ENCODE results near the gene DRAM2. TPM values are rescaled to one million over a fixed set of nuclear protein-coding genes. Genes with fewer than 3 reads are reported as not detected.
"Not testable (repeated sequence)": the region's sequence is repeated elsewhere in the genome, so short reads cannot be mapped to it uniquely, and the experiment has no call there.

Gene DRAM2
- total RNA-seq, 1 donor from 2014 or later, result 33.9 TPM

DNA sequence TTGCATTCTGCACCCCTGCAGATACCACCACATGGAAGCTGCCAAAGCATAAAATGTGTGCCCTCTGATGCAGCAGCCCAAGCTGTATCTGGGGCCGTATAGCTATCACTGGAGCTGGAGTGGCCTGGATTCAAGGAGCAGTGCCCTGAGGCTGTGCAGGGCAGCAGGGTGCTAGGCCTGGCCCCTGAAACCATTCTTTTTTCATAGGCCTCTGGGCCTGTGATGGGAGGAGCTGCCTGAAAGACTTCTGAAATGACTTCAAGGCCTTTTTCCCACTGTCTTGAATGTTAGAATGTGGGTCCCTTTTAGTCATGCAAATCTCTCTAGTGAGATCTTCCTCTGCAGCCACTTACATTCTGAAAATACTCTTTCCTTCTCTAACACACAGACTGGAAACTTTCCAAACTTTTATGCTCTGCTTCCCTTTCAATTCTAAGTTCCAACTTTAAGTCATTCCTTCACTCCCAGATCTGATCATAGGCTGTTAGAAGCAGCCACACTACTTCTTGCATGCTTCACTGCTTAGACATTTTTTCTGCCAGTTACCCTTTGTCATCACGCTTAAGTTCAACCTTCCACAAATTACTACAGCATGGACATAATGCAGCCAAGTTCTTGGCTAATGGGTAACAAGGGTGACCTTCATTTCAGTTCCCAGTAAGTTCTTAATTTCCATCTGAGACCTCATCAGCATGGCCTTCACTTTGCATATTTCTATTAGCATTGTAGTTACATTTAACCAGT, 42.4 kb downstream of the DRAM2 start:
- no peak overlapping the region for H3K4me3 ChIP-seq (ENCODE audit: insufficient read depth, low read depth, low read length)
- no peak for TF ChIP-seq EZH2 (IDR thresholded peaks at IDR 0.05; ENCODE audit: insufficient read depth, low read length)
- no peak for TF ChIP-seq CTCF (IDR thresholded peaks at IDR 0.05; ENCODE audit: insufficient read depth, low read depth, low read length)
- H3K9me3 ChIP-seq (ENCODE audit: insufficient read depth, low read depth, low read length), result peaks cover 3% of the 10 kb centered on the region
- FAIRE-seq (no peak), DNase-seq (ENCODE audit: low read depth) (no peak)
- H3K79me2 ChIP-seq (ENCODE audit: insufficient read depth, low read length), result no peaks in the 10 kb centered on the region
- no peak overlapping the region for H3K4me2 ChIP-seq (ENCODE audit: low read length)
- no peaks in the 10 kb centered on the region for H3K36me3 ChIP-seq (ENCODE audit: insufficient read depth, low read length)
- Mint-ChIP-seq H3K4me3 (ENCODE audit: unreplicated experiment) (no peak overlapping the region), H3K27me3 (ENCODE audit: low read depth, unreplicated experiment) (no peaks in the 10 kb centered on the region), H3K36me3 (ENCODE audit: low read depth, unreplicated experiment) (peaks cover 12% of the 10 kb centered on the region), H3K4me1 (ENCODE audit: low read depth, unreplicated experiment) (no peaks in the 10 kb centered on the region), H3K27ac (ENCODE audit: unreplicated experiment) (no peak overlapping the region), H3K9me3 (ENCODE audit: unreplicated experiment) (peaks cover 38% of the 10 kb centered on the region)
- no peaks in the 10 kb centered on the region for H3K4me1 ChIP-seq (ENCODE audit: insufficient read depth, low read length)
- H2AFZ ChIP-seq (ENCODE audit: low read depth, low read length), result no peak overlapping the region
- no peaks in the 10 kb centered on the region for H3K27me3 ChIP-seq (ENCODE audit: insufficient read depth, low read length)
- no peaks in the 10 kb centered on the region for H4K20me1 ChIP-seq (ENCODE audit: insufficient read depth, low read length)
- no peak overlapping the region for H3K9ac ChIP-seq (ENCODE audit: low read length)
- H3K27ac ChIP-seq (ENCODE audit: low read depth, low read length), result no peak overlapping the region

DNA sequence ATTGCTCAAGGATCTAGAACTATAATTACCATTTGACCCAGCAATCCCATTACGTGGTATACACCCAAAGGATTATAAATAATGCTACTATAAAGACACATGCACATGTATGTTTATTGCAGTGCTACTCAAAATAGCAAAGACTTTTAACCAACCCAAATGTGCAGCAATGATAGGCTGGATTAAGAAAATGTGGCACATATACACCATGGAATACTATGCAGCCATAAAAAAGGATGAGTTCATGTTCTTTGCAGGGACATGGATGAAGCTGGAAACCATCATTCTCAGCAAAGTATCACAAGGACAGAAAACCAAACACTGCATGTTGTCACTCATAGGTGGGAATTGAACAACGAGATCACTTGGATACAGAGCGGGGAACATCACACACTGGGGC, 44.5 kb downstream of the DRAM2 start:
- FAIRE-seq; H3K27ac Mint-ChIP-seq (ENCODE audit: unreplicated experiment); H3K4me2 ChIP-seq (ENCODE audit: low read length); H3K4me1 ChIP-seq (ENCODE audit: insufficient read depth, low read length); H3K4me3 Mint-ChIP-seq (ENCODE audit: unreplicated experiment); H3K4me1 Mint-ChIP-seq (ENCODE audit: low read depth, unreplicated experiment); H3K9me3 ChIP-seq (ENCODE audit: insufficient read depth, low read depth, low read length); H3K27me3 ChIP-seq (ENCODE audit: insufficient read depth, low read length); DNase-seq (ENCODE audit: low read depth); H3K79me2 ChIP-seq (ENCODE audit: insufficient read depth, low read length); H3K27me3 Mint-ChIP-seq (ENCODE audit: low read depth, unreplicated experiment); H4K20me1 ChIP-seq (ENCODE audit: insufficient read depth, low read length); H2AFZ ChIP-seq (ENCODE audit: low read depth, low read length); H3K36me3 ChIP-seq (ENCODE audit: insufficient read depth, low read length); H3K9ac ChIP-seq (ENCODE audit: low read length); H3K27ac ChIP-seq (ENCODE audit: low read depth, low read length); H3K4me3 ChIP-seq (ENCODE audit: insufficient read depth, low read depth, low read length); H3K36me3 Mint-ChIP-seq (ENCODE audit: low read depth, unreplicated experiment): not testable (repeated sequence)
- H3K9me3 Mint-ChIP-seq (ENCODE audit: unreplicated experiment), result peaks cover 26% of the 10 kb centered on the region

DNA sequence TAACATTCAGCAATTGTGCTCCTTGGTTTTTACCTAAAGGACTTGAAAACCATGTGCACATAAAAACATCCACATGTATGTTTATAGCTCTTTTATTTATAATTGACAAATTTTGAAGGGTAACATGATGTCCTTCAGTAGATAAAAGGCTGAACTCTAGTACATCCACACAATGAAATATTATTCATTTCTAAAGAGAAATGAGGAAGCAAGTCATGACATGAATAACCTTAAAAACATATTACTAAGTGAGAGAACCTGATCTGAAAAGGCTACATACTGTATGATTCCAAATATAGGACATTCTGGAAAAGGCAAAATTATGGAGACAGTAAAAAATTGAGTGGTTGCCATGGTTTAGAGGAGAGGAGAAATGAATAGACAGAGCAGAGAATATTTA, 50.3 kb downstream of the DRAM2 start:
- H3K79me2 ChIP-seq (ENCODE audit: insufficient read depth, low read length), result no peaks in the 10 kb centered on the region

More for the DNA sequence above, 50.3 kb downstream of the DRAM2 start:
- Mint-ChIP-seq H3K27me3 (ENCODE audit: low read depth, unreplicated experiment) (no peaks in the 10 kb centered on the region), H3K36me3 (ENCODE audit: low read depth, unreplicated experiment) (peaks cover 3% of the 10 kb centered on the region), H3K9me3 (ENCODE audit: unreplicated experiment) (peaks cover 10% of the 10 kb centered on the region), H3K4me3 (ENCODE audit: unreplicated experiment) (no peak overlapping the region), H3K27ac (ENCODE audit: unreplicated experiment) (no peak overlapping the region), H3K4me1 (ENCODE audit: low read depth, unreplicated experiment) (no peaks in the 10 kb centered on the region)
- no peaks in the 10 kb centered on the region for H4K20me1 ChIP-seq (ENCODE audit: insufficient read depth, low read length)
- FAIRE-seq (no peak), DNase-seq (ENCODE audit: low read depth) (no peak)
- no peak overlapping the region for H3K4me3 ChIP-seq (ENCODE audit: insufficient read depth, low read depth, low read length)
- H3K27me3 ChIP-seq (ENCODE audit: insufficient read depth, low read length), result no peaks in the 10 kb centered on the region
- TF ChIP-seq CTCF (IDR thresholded peaks at IDR 0.05; ENCODE audit: insufficient read depth, low read depth, low read length) (no peak), EZH2 (IDR thresholded peaks at IDR 0.05; ENCODE audit: insufficient read depth, low read length) (no peak)
- H3K27ac ChIP-seq (ENCODE audit: low read depth, low read length), result no peak overlapping the region
- no peak overlapping the region for H3K4me2 ChIP-seq (ENCODE audit: low read length)
- H3K9ac ChIP-seq (ENCODE audit: low read length), result no peak overlapping the region
- no peak overlapping the region for H2AFZ ChIP-seq (ENCODE audit: low read depth, low read length)
- no peaks in the 10 kb centered on the region for H3K9me3 ChIP-seq (ENCODE audit: insufficient read depth, low read depth, low read length)
- H3K4me1 ChIP-seq (ENCODE audit: insufficient read depth, low read length), result no peaks in the 10 kb centered on the region
- H3K36me3 ChIP-seq (ENCODE audit: insufficient read depth, low read length), result no peaks in the 10 kb centered on the region
